Astrocyte of the spinal cord (primary cell): ENCODE data around the gene SNAP25.

Source experiments
- DNase-seq: peaks from one replicate; pipeline ENCODE4 v3.0.0; 2011; ENCODE audit warnings: low read depth, low spot score
- H3K4me3 ChIP-seq: 2 replicates; pipeline ENCODE4 v1.5.1; 2011; ENCODE audit warnings: low read depth, mild to moderate bottlenecking, low read length, moderate library complexity
- in situ Hi-C: cut with HindIII; loops from 2 replicates; pipeline ENCODE4 v1.10.0; 2017; ENCODE audit warnings: low sequenced_read_pairs
- TF ChIP-seq, protein P1 (sequence below): IDR thresholded peaks from 2 replicates; pipeline ENCODE4 v1.5.1; 2012; ENCODE audit warnings: low read depth, mild to moderate bottlenecking, low read length, inconsistent platforms

SNAP25 gene

DNA sequence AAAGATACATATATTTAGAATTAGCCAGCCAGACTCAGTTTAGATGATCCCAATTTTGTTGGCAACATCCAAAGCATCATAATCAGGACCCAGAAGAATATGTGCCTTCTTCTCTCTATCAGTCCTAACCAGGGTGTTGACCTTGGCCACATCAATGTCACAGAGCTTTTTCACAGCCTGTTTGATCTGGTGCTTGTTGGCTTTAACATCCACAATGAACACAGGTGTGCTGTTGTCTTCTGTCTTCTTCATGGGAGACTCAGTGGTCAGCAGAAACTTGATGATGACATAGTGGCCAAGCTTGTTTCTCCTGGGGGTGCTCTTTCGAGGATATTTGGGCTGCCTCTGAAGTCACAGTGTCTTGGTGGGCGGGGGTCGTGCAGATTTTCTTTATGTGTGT is 130.5 kb downstream of the SNAP25 start:
- no peak overlapping the region for H3K4me3 ChIP-seq
- in situ Hi-C loops = no loop called here
- TF ChIP-seq, protein P1, sequence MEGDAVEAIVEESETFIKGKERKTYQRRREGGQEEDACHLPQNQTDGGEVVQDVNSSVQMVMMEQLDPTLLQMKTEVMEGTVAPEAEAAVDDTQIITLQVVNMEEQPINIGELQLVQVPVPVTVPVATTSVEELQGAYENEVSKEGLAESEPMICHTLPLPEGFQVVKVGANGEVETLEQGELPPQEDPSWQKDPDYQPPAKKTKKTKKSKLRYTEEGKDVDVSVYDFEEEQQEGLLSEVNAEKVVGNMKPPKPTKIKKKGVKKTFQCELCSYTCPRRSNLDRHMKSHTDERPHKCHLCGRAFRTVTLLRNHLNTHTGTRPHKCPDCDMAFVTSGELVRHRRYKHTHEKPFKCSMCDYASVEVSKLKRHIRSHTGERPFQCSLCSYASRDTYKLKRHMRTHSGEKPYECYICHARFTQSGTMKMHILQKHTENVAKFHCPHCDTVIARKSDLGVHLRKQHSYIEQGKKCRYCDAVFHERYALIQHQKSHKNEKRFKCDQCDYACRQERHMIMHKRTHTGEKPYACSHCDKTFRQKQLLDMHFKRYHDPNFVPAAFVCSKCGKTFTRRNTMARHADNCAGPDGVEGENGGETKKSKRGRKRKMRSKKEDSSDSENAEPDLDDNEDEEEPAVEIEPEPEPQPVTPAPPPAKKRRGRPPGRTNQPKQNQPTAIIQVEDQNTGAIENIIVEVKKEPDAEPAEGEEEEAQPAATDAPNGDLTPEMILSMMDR = no peak
- DNase-seq = no peak

DNA sequence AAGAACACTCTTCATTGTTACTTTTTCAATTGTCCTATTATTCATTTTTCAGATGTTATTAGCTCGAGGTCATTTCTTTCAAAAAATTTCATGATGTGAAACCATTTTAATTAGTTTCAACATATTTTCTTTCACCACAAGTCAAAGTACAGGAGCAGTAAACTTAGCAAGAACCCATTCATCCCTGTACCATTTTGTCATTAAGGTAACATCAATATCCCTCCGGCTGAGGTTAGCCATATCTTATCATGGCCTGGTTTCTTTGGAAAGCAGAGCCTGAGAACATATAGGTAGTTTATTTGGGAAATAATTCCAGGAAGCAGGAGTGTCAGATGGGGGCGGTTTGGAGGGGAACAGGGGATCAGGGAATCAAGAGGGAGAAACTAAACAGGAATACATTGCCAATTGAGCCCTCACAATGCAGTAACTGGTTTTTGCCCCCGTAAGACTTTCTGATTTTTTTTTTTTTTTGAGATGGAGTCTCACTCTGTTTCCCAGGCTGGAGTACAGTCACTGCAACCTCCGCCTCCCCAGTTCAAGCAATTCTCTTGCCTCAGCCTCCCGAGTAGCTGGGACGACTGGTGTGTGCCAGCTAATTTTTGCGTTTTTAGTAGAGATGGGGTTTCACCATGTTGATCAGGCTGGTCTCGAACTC is 131.7 kb downstream of the SNAP25 start:
- no peak overlapping the region for H3K4me3 ChIP-seq
- DNase-seq = no peak
- in situ Hi-C loops = no loop called here
- TF ChIP-seq, protein P1 = no peak

DNA sequence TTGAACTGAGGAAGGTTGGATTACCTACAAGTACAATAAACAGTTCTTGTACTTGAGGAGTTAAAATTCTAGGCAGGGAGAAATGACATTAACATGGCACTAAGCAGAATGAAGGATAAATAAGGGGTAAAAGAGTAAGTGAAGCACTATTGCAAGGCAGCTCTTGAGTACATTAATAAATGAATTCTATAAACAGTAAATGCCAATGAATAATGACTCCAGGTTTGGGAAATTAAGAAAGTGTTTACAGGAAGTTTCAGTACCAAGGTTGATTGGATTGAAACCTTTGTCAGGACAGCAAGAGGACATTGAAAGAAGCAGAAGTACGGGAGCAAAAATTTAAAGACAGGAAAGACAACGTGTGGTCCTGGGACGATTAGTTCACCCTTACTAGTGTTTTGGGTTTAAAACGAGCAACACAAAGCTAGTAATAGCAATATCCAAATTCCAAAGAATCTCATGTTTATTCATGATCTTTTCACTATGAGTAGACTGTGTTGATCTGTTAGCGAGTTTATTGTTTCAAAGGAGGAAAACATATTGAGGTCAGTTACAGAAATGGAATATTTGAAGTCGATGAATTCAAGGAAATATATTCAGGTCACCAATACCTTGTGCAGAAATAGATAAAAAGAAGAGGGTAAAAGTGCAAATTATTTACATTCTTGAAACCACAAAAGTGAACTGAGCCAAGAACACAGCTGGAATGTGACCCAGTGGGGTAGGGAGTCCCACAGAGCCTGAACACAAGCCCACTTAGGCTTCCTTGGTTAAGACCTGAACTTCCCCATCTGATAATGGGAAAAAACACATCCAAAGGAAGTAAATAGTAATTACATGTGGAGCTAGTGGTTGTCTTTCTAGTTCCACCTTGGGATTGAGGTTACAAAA is 134.5 kb downstream of the SNAP25 start:
- peak; percentile 77 for DNase-seq
- TF ChIP-seq, protein P1 = no peak
- no peak overlapping the region for H3K4me3 ChIP-seq
- in situ Hi-C loops = no loop called here

DNA sequence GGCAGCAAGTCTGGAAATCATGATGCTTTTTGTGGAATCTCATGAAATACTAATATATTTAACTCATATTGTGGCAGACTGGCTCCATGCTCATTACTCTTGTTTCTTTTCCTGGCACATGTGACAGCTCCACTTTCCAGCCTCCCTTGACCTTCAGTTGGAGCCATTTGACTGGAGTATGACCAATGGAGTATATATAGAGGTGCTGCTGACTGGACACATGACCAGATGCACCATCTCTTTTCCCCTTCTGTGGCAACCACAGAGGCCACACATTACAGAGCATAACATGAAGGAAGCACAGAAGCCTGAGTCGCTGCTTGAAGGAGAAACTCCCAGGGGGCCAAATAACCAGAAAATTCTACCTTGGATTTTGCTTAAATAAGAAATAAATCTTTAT is 138.0 kb downstream of the SNAP25 start:
- TF ChIP-seq, protein P1 = no peak
- no peak for DNase-seq
- no peak overlapping the region for H3K4me3 ChIP-seq
- in situ Hi-C loops = no loop called here
